ENCODE data around the gene ZNF70. TPM values are rescaled to one million over a fixed set of nuclear protein-coding genes. Genes with fewer than 3 reads are reported as not detected.

ZNF70 gene
- total and polyA plus RNA-seq, 10 of the 15 experiments (the other 5 are each of a cell fraction or from before 2014, with no cell fraction given), result 0.15 to 2.3 (median 0.85) TPM

GRCh38 chr22:23772649-23773473, 21.9 kb upstream of the ZNF70 start, which contains the start of gene MMP11 (continued):
- TF ChIP-seq CUX1 (IDR thresholded peaks at IDR 0.05; ENCODE audit: insufficient replicate concordance, low read depth, low read length) (no peak), CEBPB (IDR thresholded peaks at IDR 0.05; ENCODE audit: borderline replicate concordance in 1 of 2, low read depth in 2 of 2, low read length in 2 of 2) (no peak), JUND (IDR thresholded peaks at IDR 0.05; ENCODE audit: low read depth, low read length) (no peak), RCOR1 (conservative IDR thresholded peaks at IDR 0.05; ENCODE audit: low read depth, low read length) (no peak), NFIC (IDR thresholded peaks at IDR 0.05; ENCODE audit: low read depth, low read length) (no peak), ZNF622 (IDR thresholded peaks at IDR 0.05) (no peak), BACH1 (IDR thresholded peaks at IDR 0.05; ENCODE audit: borderline replicate concordance) (peak; percentile 65; the same call in 1 of the 2 replicates), LARP7 (IDR thresholded peaks at IDR 0.05) (peak; percentile 69; the same call in 1 of the 2 replicates), DPF2 (IDR thresholded peaks at IDR 0.05) (0 out of 2 replicates have a peak, but pooled peaks have one; percentile 26), NR2F1 (conservative IDR thresholded peaks at IDR 0.05) (0 out of 2 replicates have a peak, but pooled peaks have one; percentile 5), KDM1A (IDR thresholded peaks at IDR 0.05; ENCODE audit: borderline replicate concordance) (no peak)
